ENCODE measurements around the gene PTGER1.
A peak's percentile ranks its signal among the peaks of the same experiment; 100 is the strongest.

The PTGER1 gene

GRCh38 chr19:14492756-14493337 lies 17.7 kb upstream of the PTGER1 start:
- no peak overlapping the region for H3K27ac ChIP-seq
- DNase-seq (ENCODE audit: low spot score): no peak
- no peak for TF ChIP-seq CTCF (IDR thresholded peaks at IDR 0.05)
- H3K4me3 ChIP-seq: no peak overlapping the region

GRCh38 chr19:14487370-14488125 lies 12.4 kb upstream of the PTGER1 start:
- no peak for TF ChIP-seq CTCF (IDR thresholded peaks at IDR 0.05)
- Histone ChIP-seq H3K27ac (no peak overlapping the region), H3K4me3 (no peak overlapping the region)
- no peak for DNase-seq (ENCODE audit: low spot score)

GRCh38 chr19:14482172-14482941 lies 7.2 kb upstream of the PTGER1 start:
- H3K27ac ChIP-seq: no peak overlapping the region
- no peak for DNase-seq (ENCODE audit: low spot score)
- TF ChIP-seq CTCF (IDR thresholded peaks at IDR 0.05): no peak
- H3K4me3 ChIP-seq: no peak overlapping the region

- no peak overlapping the region for H3K4me3 ChIP-seq
- DNase-seq (ENCODE audit: low spot score): no peak
- no peak for TF ChIP-seq CTCF (IDR thresholded peaks at IDR 0.05)
- no peak overlapping the region for H3K27ac ChIP-seq
These were observed 5.5 kb upstream of the PTGER1 start for GRCh38 chr19:14480700-14481079.

GRCh38 chr19:14479975-14480699 lies 5.0 kb upstream of the PTGER1 start:
- no peak overlapping the region for H3K4me3 ChIP-seq
- no peak overlapping the region for H3K27ac ChIP-seq
- peak; percentile 70 for TF ChIP-seq CTCF (IDR thresholded peaks at IDR 0.05)
- DNase-seq (ENCODE audit: low spot score): no peak

- Histone ChIP-seq H3K4me3 (no peak overlapping the region), H3K27ac (no peak overlapping the region)
- DNase-seq (ENCODE audit: low spot score): no peak
- no peak for TF ChIP-seq CTCF (IDR thresholded peaks at IDR 0.05)
These were observed 4.3 kb upstream of the PTGER1 start for GRCh38 chr19:14479309-14479974.
